Cerebellar nuclear complex (tissue), 1 donor: ENCODE measurements around the gene ELL.

Experiments used
- DNase-seq, 2 experiments: peaks; one replicate each; lab custom pipeline; 2025; lab: John Stamatoyannopoulos, UW

Gene ELL

GRCh38 chr19:18488838-18489626 is 32.8 kb downstream of the ELL start:
- DNase-seq: peak in 1 of 2 experiments; percentile 31

- DNase-seq: no peak
Observed at GRCh38 chr19:18488403-18488723, 33.5 kb downstream of the ELL start.

GRCh38 chr19:18487576-18488402 is 34.1 kb downstream of the ELL start:
- DNase-seq: peak; percentile 59 to 71

GRCh38 chr19:18486746-18487145 is 35.1 kb downstream of the ELL start:
- DNase-seq: no peak

- DNase-seq: no peak
Observed at GRCh38 chr19:18484992-18485391, 36.9 kb downstream of the ELL start.

- DNase-seq: no peak
Observed at GRCh38 chr19:18483119-18483890, 38.6 kb downstream of the ELL start.

GRCh38 chr19:18481505-18482222 is 40.2 kb downstream of the ELL start:
- DNase-seq: no peak

GRCh38 chr19:18480006-18480691 is 41.7 kb downstream of the ELL start:
- DNase-seq: peak in 1 of 2 experiments; percentile 92

- no peak for DNase-seq
Observed at GRCh38 chr19:18478545-18479311, 43.1 kb downstream of the ELL start.

- DNase-seq: no peak
Observed at GRCh38 chr19:18477974-18478373, 43.9 kb downstream of the ELL start.

- no peak for DNase-seq
Observed at GRCh38 chr19:18477042-18477779, 44.7 kb downstream of the ELL start.

GRCh38 chr19:18476507-18477041 is 45.3 kb downstream of the ELL start:
- no peak for DNase-seq

GRCh38 chr19:18475762-18476331 is 46.0 kb downstream of the ELL start:
- no peak for DNase-seq

- DNase-seq: no peak
Observed at GRCh38 chr19:18475004-18475453, 46.8 kb downstream of the ELL start.

- DNase-seq: no peak
Observed at GRCh38 chr19:18474366-18474887, 47.4 kb downstream of the ELL start.

GRCh38 chr19:18473706-18474087 is 48.2 kb downstream of the ELL start:
- DNase-seq: no peak

- DNase-seq: peak in 1 of 2 experiments; percentile 9
Observed at GRCh38 chr19:18473003-18473705, 48.7 kb downstream of the ELL start.

- DNase-seq: no peak
Observed at GRCh38 chr19:18470787-18471186, 51.1 kb downstream of the ELL start.
